H1 (cell line): ENCODE results near the gene AAGAB. TPM values are rescaled to one million over a fixed set of nuclear protein-coding genes. Genes with fewer than 3 reads are reported as not detected.
A peak's percentile ranks its signal among the peaks of the same experiment; 100 is the strongest.

Experiments
- CTCF ChIA-PET: fragments of 300-600 bp; sonication (Branson Sonifier 250); formaldehyde crosslinking; loops from one replicate; lab custom pipeline; 2021; ENCODE audit not compliant: partially characterized antibody; lab: Charles Lee
- POLR2A ChIA-PET: fragments of 300-600 bp; sonication (Branson Sonifier 250); formaldehyde crosslinking; loops from one replicate; lab custom pipeline; 2021; ENCODE audit warnings: inconsistent platforms; ENCODE audit not compliant: partially characterized antibody; lab: Charles Lee
- DNase-seq, 2 experiments: peaks; one replicate each; pipeline versions ENCODE4 v3.0.0 to v3.0.0-alpha.2; 2010 to 2022; ENCODE audit warnings: low spot score in 2 of 2, low read depth in 1 of 2, mixed read lengths in 1 of 2
- FAIRE-seq: peaks from 2 replicates; lab custom pipeline; 2011; peaks lifted over from hg19 to GRCh38; lab: Jason Lieb, UNC
- H2AFZ ChIP-seq: 2 replicates; pipeline ENCODE4 v1.8.1; 2012; ENCODE audit warnings: low read length, inconsistent platforms
- H2AK5ac ChIP-seq: 2 replicates; pipeline ENCODE4 v1.6.1; 2013; ENCODE audit warnings: low read depth, low read length
- H2BK120ac ChIP-seq: replicated peaks from 2 replicates; pipeline ENCODE3; 2013; ENCODE audit warnings: low read depth, low read length, inconsistent platforms
- H2BK12ac ChIP-seq: 2 replicates; pipeline ENCODE4 v1.6.1; 2013; ENCODE audit warnings: low read depth, low read length
- H2BK15ac ChIP-seq: 2 replicates; pipeline ENCODE4 v1.6.1; 2013; ENCODE audit warnings: low read length
- H2BK20ac ChIP-seq: 2 replicates; pipeline ENCODE4 v1.6.1; 2013; ENCODE audit warnings: low read length
- H2BK5ac ChIP-seq: 2 replicates; pipeline ENCODE4 v1.6.1; 2013; ENCODE audit warnings: low read depth, low read length
- H3K14ac ChIP-seq: 2 replicates; pipeline ENCODE4 v1.6.1; 2013; ENCODE audit warnings: inconsistent platforms; ENCODE audit not compliant: insufficient read length
- H3K18ac ChIP-seq: 2 replicates; pipeline ENCODE4 v1.6.1; 2013; ENCODE audit warnings: low read length; ENCODE audit errors: extremely low read depth
- H3K23ac ChIP-seq: 2 replicates; pipeline ENCODE4 v1.6.1; 2013; ENCODE audit warnings: inconsistent platforms; ENCODE audit not compliant: insufficient read length
- H3K23me2 ChIP-seq: 2 replicates; pipeline ENCODE4 v1.6.1; 2013; ENCODE audit warnings: low read depth, low read length
- H3K27ac ChIP-seq: 2 replicates; pipeline ENCODE4 v1.6.1; 2011; ENCODE audit warnings: low read depth, low read length, inconsistent platforms
- H3K27me3 ChIP-seq, 4 experiments: replicated peaks in 1 of 4; 1 replicate in 1 of 4; 2 replicates in 3 of 4; pipeline versions ENCODE4 v1.6.1 to v1.8.1; 2011 to 2013; ENCODE audit warnings: low read length in 3 of 4, mild to moderate bottlenecking in 3 of 4, inconsistent platforms in 2 of 4, mixed read lengths in 2 of 4, moderate library complexity in 1 of 4; ENCODE audit not compliant: control insufficient read depth in 3 of 4, insufficient read depth in 3 of 4; ENCODE audit errors: extremely low read depth in 1 of 4
- H3K36me3 ChIP-seq, 4 experiments: 2 replicates each; pipeline versions ENCODE4 v1.6.1 to v1.8.1; 2011 to 2013; ENCODE audit warnings: mild to moderate bottlenecking in 4 of 4, low read length in 3 of 4, moderate library complexity in 2 of 4, control low read depth in 1 of 4, inconsistent platforms in 1 of 4; ENCODE audit not compliant: insufficient read depth in 4 of 4, control insufficient read depth in 2 of 4
- H3K4ac ChIP-seq: replicated peaks from 2 replicates; pipeline ENCODE3; 2013; ENCODE audit warnings: low read length, low read depth, mixed read lengths, inconsistent platforms; ENCODE audit not compliant: insufficient read length
- H3K4me1 ChIP-seq, 4 experiments: replicated peaks in 1 of 4; 1 replicate in 1 of 4; 2 replicates in 3 of 4; pipeline versions ENCODE4 v1.6.1 to v1.8.1; 2011 to 2013; ENCODE audit warnings: low read length in 3 of 4, inconsistent platforms in 2 of 4, mixed read lengths in 1 of 4; ENCODE audit not compliant: insufficient read depth in 4 of 4, control insufficient read depth in 3 of 4
- H3K4me2 ChIP-seq, 2 experiments: 2 replicates each; pipeline versions ENCODE4 v1.6.1 to v1.8.1; 2011 to 2013; ENCODE audit warnings: low read depth in 2 of 2, low read length in 2 of 2, control low read depth in 1 of 2, inconsistent platforms in 1 of 2, mild to moderate bottlenecking in 1 of 2; ENCODE audit not compliant: insufficient read depth in 1 of 2
- H3K4me3 ChIP-seq, 4 experiments: fragments of 200-600, 300-600 bp in 1 of 4; sonication (generic), shearing (Covaris generic), sonication (Bioruptor Twin) in 1 of 4; 2 replicates each; pipeline versions ENCODE4 v1.5.1 to v1.8.1; 2011 to 2016; ENCODE audit warnings: low read length in 4 of 4, low read depth in 3 of 4, control low read depth in 2 of 4, inconsistent platforms in 2 of 4, mild to moderate bottlenecking in 2 of 4, mixed read lengths in 1 of 4, moderate library complexity in 1 of 4; ENCODE audit not compliant: insufficient read depth in 2 of 4; ENCODE audit errors: extremely low read depth in 1 of 4
- H3K56ac ChIP-seq: replicated peaks from 2 replicates; pipeline ENCODE3; 2013; ENCODE audit warnings: low read depth, mild to moderate bottlenecking, mixed read lengths, low read length, inconsistent platforms; ENCODE audit not compliant: insufficient read length
- H3K79me1 ChIP-seq: 2 replicates; pipeline ENCODE4 v1.6.1; 2013; ENCODE audit warnings: low read depth, low read length, control low read depth
- H3K79me2 ChIP-seq, 2 experiments: 2 replicates each; pipeline versions ENCODE4 v1.6.1 to v1.8.1; 2012 to 2013; ENCODE audit warnings: low read length in 2 of 2, mild to moderate bottlenecking in 2 of 2, inconsistent platforms in 1 of 2; ENCODE audit not compliant: insufficient read depth in 2 of 2, control insufficient read depth in 1 of 2
- H3K9ac ChIP-seq, 4 experiments: replicated peaks in 1 of 4; 1 replicate in 1 of 4; 2 replicates in 3 of 4; pipeline versions ENCODE4 v1.6.1 to v1.8.1; 2011 to 2013; ENCODE audit warnings: low read depth in 3 of 4, low read length in 3 of 4, control low read depth in 2 of 4, mild to moderate bottlenecking in 2 of 4, moderate library complexity in 2 of 4, inconsistent platforms in 1 of 4; ENCODE audit errors: extremely low read depth in 1 of 4
- H3K9me3 ChIP-seq, 2 experiments: 2 replicates each; pipeline versions ENCODE4 v1.6.1 to v1.8.1; 2012 to 2013; ENCODE audit warnings: mild to moderate bottlenecking in 2 of 2, moderate library complexity in 2 of 2, control low read depth in 1 of 2, inconsistent platforms in 1 of 2, low read depth in 1 of 2, low read length in 1 of 2, mixed read lengths in 1 of 2; ENCODE audit not compliant: insufficient read depth in 2 of 2
- H4K20me1 ChIP-seq, 2 experiments: replicated peaks in 1 of 2; 2 replicates each; pipeline versions ENCODE3 to v1.8.1; 2011 to 2013; ENCODE audit warnings: inconsistent platforms in 2 of 2, low read length in 2 of 2, mild to moderate bottlenecking in 1 of 2; ENCODE audit not compliant: insufficient read depth in 2 of 2, control insufficient read depth in 1 of 2
- H4K5ac ChIP-seq: 2 replicates; pipeline ENCODE4 v1.6.1; 2013; ENCODE audit warnings: low read length, low read depth, mixed read lengths, inconsistent platforms; ENCODE audit not compliant: insufficient read length
- H4K8ac ChIP-seq: 2 replicates; pipeline ENCODE4 v1.8.0; 2013; ENCODE audit warnings: mild to moderate bottlenecking, moderate library complexity, low read length, inconsistent platforms; ENCODE audit not compliant: insufficient read depth; ENCODE audit errors: extremely low read depth
- H4K91ac ChIP-seq: replicated peaks from 2 replicates; pipeline ENCODE3; 2013; ENCODE audit warnings: low read length, mixed read lengths, inconsistent platforms; ENCODE audit not compliant: insufficient read length
- CBX5 ChIP-seq: fragments of 300-800, 300-1000 bp; sonication (generic); IDR thresholded peaks from 2 replicates; pipeline ENCODE4 v1.7.1; 2016; ENCODE audit warnings: antibody characterized with exemption, low read length, low read depth
- CBX8 ChIP-seq: fragments of 300-800, 300-1000 bp; sonication (generic); IDR thresholded peaks from 2 replicates; pipeline ENCODE4 v1.7.1; 2016; ENCODE audit warnings: low read depth, low read length, borderline replicate concordance
- EP300 ChIP-seq, 2 experiments: IDR thresholded peaks; 1 replicate in 1 of 2; 2 replicates in 1 of 2; pipeline ENCODE4 v1.6.1; 2011 to 2012; ENCODE audit warnings: low read depth in 2 of 2, low read length in 2 of 2, mild to moderate bottlenecking in 2 of 2, borderline replicate concordance in 1 of 2, inconsistent platforms in 1 of 2, moderate library complexity in 1 of 2
- KDM5A ChIP-seq: fragments of 200-600 bp; IDR thresholded peaks from 2 replicates; pipeline ENCODE4 v1.7.1; 2012; ENCODE audit warnings: mild to moderate bottlenecking, low read length, inconsistent platforms, mixed read lengths
- TCF12 ChIP-seq: IDR thresholded peaks from 2 replicates; pipeline ENCODE4 v1.6.1; 2011; ENCODE audit warnings: low read depth, mild to moderate bottlenecking, low read length
- TEAD4 ChIP-seq: IDR thresholded peaks from 2 replicates; pipeline ENCODE4 v1.6.1; 2012; ENCODE audit warnings: low read depth, low read length, inconsistent platforms, mixed read lengths
- USF2 ChIP-seq: IDR thresholded peaks from 2 replicates; pipeline ENCODE4 v1.6.1; 2011; ENCODE audit warnings: low read length, improper control_type of control experiment
- WGBS, 2 experiments: shearing (Covaris generic) in 1 of 2; methylation state at CpG; one replicate each; pipeline versions ENCODE4 v1.1.6 to v1.1.7; 2013 to 2015; ENCODE audit warnings: low lambda C conversion rate in 2 of 2, mixed read lengths in 2 of 2, inconsistent platforms in 1 of 2, low coverage in 1 of 2, missing lambda C conversion rate in 1 of 2; ENCODE audit not compliant: insufficient replicate concordance in 2 of 2, insufficient coverage in 1 of 2, insufficient read length in 1 of 2; ENCODE audit errors: extremely low coverage in 1 of 2, missing lambda C conversion rate in 1 of 2; 5-methylcytosine and 5-hydroxymethylcytosine counted together
- polyA plus RNA-seq, 7 experiments: library from polyadenylated mRNA; depleted of rRNA in 3 of 7; stranded (reverse) in 5 of 7; unstranded in 2 of 7; fragments of >200 nt in 5 of 7; fragments of 200-250 nt in 2 of 7; gene quantifications; 1 replicate in 5 of 7; 2 replicates in 1 of 7; 4 replicates in 1 of 7; pipeline versions ENCODE4 v1.2.1 to v1.2.3, GENCODE V29; 2011 to 2013; ENCODE audit warnings: missing spikeins in 2 of 7, mixed read lengths in 2 of 7
- total RNA-seq: library from RNA; stranded (reverse); fragmentation: NEBNext Ultra II Directional; extraction: Animal tissue kit (Norgen Biotek cat#: 25700); gene quantifications from 2 replicates; pipeline ENCODE4 v1.2.1, GENCODE V29; 2021

The AAGAB gene
- total and polyA plus RNA-seq, 2 of the 8 experiments (the other 6 are each of a cell fraction or from before 2014, with no cell fraction given), result 20.1 to 45.9 TPM

DNA sequence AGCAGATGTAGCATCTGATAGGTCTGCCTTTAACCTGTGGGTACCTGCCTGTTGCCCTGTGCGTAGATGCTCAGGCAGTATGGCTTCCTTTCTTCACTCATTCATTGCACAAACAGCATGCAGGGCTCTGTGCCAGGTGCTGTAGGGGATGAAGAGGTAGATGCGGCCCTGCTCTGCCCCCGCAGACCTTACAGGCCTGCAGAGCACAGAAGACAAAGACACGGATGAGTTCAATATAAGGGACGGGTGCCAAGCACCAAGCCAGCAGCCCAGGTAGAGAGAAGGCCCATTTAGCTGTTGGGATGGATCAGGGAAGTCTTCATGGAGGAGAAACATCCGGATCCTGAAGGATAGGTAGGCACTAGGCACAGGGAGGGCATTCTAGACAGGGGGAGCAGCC, 69.4 kb downstream of the AAGAB start:
- no peak overlapping the region for H3K4me3 ChIP-seq
- H2BK120ac ChIP-seq, result no peak overlapping the region
- DNase-seq, result no peak
- H4K91ac ChIP-seq, result no peak overlapping the region
- H4K5ac ChIP-seq, result no peak overlapping the region
- no peaks in the 10 kb centered on the region for H3K9me3 ChIP-seq
- H3K23ac ChIP-seq, result no peak overlapping the region
- H4K20me1 ChIP-seq, result peaks cover 0 to 4% of the 10 kb centered on the region in 2 experiments
- peaks cover 0 to 9% (median 4%) of the 10 kb centered on the region in 4 experiments; a peak in 6 of 8 replicates for H3K36me3 ChIP-seq
- H3K9ac ChIP-seq, result no peak overlapping the region; a peak in 1 of 7 replicates
- H2BK12ac ChIP-seq, result 0 out of 2 replicates have a peak overlapping the region, but pooled peaks have one; percentile 7
- no peak overlapping the region for H3K4me2 ChIP-seq
- no peaks in the 10 kb centered on the region for H3K23me2 ChIP-seq
- no peak overlapping the region for H3K27ac ChIP-seq
- WGBS, 2 experiments, result 69% methylated on average over 6 of the region's 6 CpGs; no CpG with 5 or more reads in 1 of the 2 experiments
- TF ChIP-seq TCF12, result no peak
- no peak for TF ChIP-seq CBX8
- TF ChIP-seq TEAD4, result no peak
- no peak for TF ChIP-seq USF2
- no peak for TF ChIP-seq KDM5A
- no peak for TF ChIP-seq CBX5
- no peak for TF ChIP-seq EP300 (IDR thresholded peaks at IDR 0.05; ENCODE audit: borderline replicate concordance in 1 of 2, low read depth in 2 of 2, low read length in 2 of 2)
- H2BK20ac ChIP-seq, result no peak overlapping the region
- CTCF ChIA-PET, result interaction anchor here (3.0 kb wide), 1 partner anchor 238 kb away, joined by 14 read pairs; no protein-coding TSS in a partner anchor
- H3K27me3 ChIP-seq, result no peaks in the 10 kb centered on the region
- peaks cover 0 to 2% (median 0%) of the 10 kb centered on the region in 4 experiments; a peak in 1 of 7 replicates for H3K4me1 ChIP-seq
- no peak overlapping the region for H2BK15ac ChIP-seq
- no peak overlapping the region for H3K56ac ChIP-seq
- H3K14ac ChIP-seq, result no peak overlapping the region
- H2BK5ac ChIP-seq, result no peak overlapping the region
- H3K18ac ChIP-seq, result no peak overlapping the region
- no peak overlapping the region for H4K8ac ChIP-seq
- no peak overlapping the region for H3K4ac ChIP-seq
- FAIRE-seq, result no peak
- POLR2A ChIA-PET, result no interaction called here
- H3K79me1 ChIP-seq, result no peaks in the 10 kb centered on the region
- H2AFZ ChIP-seq, result no peak overlapping the region
- no peaks in the 10 kb centered on the region for H3K79me2 ChIP-seq
- H2AK5ac ChIP-seq, result no peak overlapping the region
